Limb (tissue), 2 donors: Measurements from ENCODE around the gene KCNJ15.

Experiments
- DNase-seq, 2 donors: peaks; one replicate each; pipeline ENCODE4 v3.0.0-alpha.2; 2016; ENCODE audit errors: extremely low spot score in 2 of 2

KCNJ15 gene

DNA sequence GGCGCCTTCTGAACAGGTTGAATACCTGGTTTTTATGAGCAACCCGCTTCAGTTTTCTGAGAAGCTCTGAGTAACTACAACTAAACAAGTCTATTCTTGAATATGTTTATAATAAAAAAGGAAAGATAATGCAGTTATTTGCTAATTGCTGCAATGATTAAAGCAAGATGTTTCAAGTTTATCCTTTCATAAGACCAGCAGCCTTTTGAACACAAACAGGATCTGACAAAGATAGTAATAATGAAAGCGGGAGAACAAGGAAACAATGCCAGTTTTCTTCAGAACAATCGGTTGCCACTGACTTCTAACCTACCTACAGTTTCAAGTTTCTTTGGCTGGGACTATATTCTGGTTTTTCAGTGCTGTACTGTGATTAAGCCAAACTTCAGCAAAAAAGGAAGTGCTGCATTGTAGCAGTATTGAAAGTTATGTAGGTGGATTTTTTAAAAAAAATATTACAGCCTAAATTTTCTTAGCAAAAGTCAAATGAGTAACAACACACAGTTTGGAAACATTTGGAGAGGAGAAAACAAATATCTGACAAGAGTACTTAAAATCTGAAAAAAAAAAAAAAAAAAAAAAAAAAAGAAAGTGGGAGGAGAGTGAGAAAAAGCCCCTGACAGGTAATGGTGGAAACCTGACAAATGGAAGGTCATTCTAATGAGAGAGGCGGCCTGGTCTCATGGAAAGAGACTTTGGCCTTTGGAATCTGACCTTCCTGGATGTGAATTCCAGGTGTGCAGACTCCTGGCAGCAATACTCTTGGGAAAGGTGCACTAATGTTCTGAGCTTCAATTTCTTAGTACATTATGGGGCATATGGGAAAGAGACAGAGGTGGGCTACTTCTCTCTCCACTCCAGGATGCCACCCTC is 11.4 kb downstream of the KCNJ15 start:
- no peak for DNase-seq

DNA sequence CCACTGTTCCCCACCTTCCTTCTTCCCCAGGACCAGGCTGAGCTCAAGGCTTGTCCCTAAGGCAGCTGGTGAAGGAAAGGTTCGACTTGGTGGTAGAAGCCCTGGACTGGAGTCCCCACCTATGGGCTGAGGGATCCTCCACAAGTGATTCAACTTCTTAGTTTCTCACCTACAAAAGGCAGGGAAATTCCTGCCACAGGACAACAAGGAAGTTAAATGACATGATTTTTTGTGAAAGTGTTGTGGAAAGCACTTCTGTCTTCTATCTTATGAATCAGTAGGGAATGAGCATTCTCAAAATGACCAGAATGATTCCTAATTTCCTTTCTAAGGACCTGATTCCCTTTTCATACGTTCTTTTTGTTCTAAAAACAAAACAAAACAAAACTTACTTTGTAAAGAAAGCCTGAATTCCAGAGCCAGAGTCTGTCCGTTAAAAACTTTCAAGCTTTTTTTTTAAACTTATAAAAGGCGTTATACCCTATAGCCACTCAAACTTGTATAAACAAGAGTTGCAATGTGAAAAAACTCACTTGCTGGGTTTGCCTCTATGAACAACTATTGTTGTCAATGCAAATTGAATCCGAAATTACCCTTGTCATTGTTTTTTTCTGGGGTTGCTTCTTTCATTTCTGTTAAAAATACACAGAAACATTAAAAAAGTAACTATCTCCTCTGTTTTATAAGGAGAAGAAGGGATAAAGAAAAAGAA is 12.2 kb downstream of the KCNJ15 start:
- no peak for DNase-seq

DNA sequence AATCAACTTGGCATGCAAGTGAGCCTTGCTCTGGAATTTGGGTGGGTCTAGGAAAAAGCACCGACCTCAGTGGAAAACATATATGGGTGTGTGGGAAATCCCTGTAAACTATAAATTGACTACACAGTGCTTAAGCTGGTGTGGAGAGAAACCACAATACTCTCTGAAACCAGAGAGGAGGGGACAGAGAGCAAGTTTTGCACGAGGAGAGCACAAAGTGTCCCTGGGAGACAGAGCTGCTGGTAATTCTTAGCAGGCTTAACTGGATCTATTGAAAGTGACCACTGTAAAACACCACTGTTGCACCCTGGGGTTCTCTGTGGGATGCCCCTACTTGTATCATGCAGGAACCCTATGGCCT is 12.8 kb downstream of the KCNJ15 start:
- no peak for DNase-seq

DNA sequence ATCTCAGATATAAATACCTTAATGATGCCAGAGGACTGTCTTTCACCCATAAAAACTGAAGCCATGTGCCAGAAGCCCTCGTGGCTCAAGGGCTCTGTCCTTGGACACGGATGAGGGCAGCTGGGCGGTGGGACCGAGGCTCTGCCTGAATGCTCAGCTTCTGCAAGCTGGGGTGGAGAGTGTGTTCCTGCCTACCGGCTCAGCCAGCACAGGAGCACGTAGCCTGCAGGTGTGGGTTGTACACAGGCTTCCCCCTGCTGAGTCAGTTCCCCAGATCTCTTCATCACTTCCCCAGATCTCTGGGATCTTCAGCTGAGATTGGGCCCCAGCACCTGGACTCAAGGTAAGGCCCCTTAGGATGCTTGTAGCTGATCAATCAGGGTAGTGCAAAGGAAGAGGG is 15.4 kb downstream of the KCNJ15 start:
- DNase-seq = no peak

DNA sequence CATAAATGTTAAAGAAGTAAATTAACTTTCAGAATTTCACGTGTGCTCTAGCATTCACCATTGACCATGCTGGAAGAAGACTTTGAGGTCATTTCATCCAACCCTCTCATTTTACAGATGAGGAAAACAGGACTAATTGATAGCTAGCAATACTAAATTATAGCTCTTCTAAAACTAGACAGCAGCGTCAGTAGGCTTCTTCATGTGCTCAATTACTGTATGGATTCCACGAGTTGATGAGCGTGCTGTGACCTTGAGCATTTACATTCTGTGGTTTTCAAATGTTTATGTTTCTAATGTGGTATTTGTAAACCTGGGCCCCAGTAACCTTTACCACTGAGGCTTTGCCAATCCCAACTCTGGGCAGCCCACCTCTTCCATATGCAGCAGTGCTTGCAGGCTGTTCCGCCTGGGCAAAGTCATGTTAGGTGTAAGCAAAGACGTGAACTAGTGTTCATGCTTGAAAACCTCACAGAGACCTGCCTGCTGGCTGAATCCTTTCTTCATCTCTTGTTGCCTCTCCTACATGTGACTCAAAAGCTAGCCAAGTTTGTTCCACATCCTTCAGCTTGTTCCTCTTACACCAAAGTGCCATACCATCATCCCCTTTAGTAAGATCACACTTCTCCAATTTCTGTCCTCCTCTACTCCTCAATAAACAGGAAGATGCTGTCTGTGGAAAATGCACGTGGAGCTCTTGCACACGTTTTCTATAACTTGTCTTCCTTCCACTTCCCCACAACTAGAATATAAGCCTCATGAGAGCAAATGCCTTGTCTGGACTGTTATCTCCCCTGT is 17.2 kb downstream of the KCNJ15 start:
- no peak for DNase-seq

DNA sequence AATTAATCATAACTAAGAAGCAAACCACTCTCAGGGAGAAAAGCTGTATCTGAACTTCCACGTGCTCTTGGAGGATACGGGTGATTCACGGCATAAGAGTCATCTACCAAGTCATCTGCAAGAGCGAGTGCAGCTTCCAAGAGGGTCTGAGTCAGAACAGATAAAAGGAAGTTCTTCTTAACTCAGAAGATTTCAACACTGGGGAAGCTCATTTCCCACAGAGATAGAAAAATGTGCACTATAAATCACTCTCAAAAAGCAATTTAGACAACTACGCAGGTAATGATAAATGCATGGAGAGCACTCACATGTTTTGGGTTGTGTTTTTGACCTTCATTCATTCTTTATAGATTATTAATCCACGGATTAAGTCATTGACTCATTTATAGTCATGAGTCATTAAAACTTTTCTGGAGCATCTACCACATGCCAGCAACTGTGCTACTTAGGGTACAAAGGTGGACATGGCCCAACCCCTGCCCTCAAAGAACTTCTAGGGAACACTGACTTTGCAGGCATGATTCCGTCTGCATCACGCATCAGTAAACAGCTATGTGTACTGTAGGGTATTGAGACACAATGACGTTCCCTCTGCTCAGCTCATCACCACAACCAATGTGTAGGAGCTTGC is 20.8 kb downstream of the KCNJ15 start:
- DNase-seq = no peak

DNA sequence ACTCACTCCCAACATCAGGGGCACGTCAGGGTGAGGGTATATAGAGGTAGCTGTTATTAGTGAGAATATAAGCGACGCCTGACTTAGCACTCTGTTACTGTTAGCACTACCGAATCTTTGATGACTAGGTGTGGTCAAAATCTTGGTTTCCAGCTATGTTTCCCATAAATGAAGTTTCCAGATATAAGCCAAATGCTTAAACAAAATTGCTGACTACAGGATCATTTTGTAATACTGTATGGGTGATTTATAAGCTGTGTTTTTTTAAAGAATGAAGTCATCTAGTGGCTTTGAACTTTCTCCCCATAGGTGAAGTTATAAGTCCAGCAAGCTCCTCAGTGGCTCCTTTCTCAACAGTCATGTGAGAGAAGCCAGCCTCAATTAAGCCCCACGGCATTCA is 23.7 kb downstream of the KCNJ15 start:
- no peak for DNase-seq

DNA sequence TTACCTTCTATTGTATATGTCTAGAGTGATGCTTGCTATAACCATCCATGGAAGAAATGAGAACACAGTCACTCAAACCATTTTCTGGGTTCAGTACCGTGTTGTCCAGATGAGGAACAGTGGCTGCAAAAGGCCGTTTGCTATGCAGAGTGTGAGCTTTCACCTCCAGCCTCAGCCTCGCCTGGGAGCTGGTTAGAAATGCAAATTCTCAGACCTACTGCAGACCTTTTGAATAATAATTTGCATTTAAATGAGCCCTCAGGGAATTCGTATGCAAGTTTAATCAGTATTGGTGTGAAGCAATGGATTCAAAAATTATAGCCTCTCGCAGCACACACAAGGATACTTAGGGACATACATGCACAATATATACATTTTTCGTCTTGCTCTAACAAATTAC is 24.1 kb downstream of the KCNJ15 start:
- no peak for DNase-seq

DNA sequence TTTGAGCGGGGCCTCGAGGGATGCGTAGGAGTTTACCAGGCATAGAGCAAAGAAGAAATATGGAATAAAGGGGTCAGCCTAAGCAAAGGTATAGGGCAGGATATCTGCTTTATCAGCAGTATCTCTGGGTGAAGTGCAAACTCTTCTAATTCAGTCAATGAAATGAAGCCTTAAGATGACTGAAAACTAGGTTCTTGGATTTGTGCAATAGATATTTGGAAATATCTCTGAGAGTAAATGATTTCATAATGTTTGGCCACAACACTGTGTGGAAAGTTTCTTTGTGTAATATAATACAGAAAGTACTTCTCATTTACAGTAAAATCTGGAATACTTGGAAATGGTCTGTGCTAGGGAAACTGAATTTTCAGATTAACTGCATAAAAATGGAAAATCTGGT is 26.1 kb downstream of the KCNJ15 start:
- DNase-seq = no peak

DNA sequence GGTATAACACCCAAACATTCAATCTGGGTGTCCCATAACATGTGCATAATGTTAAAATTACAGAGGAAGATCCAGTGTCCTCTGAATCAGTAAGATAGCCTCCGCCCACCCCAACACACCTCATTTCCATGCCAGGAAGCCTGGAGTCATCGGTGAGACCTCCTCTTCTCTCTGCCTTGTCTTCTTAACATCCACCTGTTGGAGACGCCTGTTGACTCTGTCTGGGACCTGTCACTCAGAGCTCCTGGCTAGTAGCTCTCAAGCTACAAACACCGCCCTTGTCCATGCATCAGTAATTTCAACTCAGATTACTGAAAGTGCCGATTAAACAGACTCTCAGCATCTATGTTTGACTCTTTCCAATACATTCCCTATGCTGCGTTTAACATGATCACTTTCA is 27.4 kb downstream of the KCNJ15 start:
- no peak for DNase-seq

DNA sequence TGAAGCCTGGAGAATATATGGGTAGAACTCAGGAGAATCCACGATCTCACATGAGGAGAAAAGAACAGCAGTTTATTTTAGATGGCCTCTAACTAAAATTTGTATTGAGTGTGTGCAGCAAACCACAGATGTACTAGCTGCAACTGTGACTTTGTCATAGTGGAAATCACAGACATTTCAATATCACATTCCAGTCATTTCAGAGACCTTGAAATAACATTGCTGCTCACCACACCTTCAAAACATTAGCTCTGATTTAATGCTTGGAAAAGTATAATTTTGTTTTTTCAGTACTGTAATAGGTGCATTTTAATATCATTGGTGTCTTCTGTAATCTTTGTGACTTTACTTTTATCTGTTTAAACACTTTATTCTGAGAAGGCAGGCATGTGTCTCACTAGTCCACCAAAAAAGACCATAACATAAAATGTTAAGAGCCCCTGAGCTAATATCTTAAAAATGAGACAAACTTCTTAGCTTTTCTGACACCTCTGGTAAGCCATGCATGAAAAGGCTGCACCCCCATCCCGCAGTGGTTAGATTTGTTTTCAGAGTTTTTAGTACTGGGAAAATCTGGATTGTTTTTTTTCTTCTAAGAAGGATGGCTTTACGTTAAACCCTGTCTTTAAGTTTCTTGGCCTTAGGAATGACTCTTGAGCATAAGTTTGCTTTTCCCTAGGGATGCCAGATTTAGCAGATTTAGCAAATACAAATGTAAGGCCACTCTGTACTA is 30.1 kb downstream of the KCNJ15 start:
- DNase-seq = no peak

DNA sequence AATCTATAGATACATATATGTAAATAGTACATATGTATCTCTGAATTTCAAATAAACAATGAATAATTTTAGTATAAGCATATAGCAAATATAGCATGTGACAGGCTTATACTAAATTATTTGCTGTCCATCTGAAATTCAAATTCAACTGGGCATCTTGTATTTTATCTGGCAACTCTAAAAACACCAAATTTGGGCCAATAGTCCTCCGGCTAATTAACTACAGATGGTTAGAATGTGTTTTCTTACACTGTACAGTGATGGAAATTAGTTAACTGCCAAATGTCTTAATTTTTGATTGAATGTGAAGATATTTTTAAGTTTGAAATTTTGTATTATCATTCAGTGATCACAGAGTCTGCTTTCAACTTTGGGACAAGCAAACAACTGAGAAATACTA is 30.7 kb downstream of the KCNJ15 start:
- no peak for DNase-seq

DNA sequence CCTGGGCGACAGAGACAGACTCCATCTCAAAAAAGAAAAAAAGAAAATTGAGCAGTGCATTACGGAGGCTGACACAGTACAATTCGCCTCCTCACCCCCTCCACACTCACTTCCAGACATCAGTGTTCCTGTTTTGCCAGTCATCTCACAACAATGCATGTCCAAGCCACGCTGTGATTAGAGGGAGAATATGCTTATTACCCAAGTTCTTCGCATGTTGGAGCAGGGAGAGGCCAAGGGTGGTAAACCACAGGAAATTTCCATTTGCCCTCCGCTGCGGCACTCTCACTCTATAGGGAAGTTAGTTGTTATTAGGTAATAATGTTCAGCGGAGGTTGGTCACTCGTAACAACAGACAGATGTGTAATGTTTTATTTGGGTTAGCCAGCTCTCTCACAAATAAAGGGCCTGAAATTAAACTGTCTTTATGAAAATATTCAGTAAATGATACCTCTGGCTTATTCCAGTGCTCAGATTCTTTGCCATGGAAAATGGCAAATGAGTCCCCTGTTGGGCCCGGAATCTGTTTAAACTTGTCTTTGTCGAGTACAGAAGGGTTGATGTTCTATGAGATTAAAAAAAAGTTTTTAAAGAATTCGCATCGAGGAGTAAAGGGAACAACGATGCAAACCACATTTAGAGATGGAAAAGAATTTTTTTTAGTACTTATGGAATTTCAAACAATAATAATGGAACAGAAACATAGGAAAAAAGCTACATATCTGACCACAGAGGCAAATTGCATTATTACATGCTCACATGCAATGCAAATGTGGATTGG is 33.1 kb downstream of the KCNJ15 start:
- DNase-seq = no peak

DNA sequence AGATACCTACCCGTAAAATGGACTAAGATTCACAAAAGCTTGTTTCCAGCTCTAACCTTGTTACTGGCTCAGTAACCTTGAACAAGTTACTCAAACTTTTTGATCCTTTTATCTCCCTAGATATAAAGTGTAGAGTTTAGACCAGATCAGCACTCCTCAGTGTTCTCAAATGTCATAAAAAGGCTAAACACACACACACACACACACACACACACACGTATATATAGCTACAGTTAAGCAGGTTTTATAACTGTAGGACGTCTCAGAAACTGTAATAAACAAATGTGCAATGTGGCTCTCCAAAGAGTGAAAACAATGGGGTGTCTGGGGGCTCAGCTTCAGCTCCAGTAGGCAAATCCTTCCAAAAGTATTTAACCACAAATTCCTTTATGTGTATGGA is 34.0 kb downstream of the KCNJ15 start:
- no peak for DNase-seq

DNA sequence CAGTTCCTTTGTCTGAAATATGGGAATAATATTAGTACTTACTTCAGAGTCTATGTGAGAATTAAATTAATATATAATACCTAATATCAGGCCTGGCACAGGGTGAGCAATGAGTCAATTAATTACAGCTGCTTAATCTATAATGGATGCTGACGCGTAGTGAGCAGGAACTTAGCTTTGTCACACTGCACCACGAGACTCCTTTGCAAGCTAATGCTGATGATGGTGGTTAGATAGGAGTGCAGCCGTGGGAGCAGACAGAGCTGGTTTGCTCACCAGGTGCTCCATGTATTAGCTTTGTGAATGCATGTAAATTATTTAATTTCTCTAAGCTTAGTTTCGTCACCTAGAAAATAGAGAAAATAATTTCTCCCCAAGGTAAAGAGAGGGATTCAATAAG is 35.1 kb downstream of the KCNJ15 start:
- DNase-seq = no peak

DNA sequence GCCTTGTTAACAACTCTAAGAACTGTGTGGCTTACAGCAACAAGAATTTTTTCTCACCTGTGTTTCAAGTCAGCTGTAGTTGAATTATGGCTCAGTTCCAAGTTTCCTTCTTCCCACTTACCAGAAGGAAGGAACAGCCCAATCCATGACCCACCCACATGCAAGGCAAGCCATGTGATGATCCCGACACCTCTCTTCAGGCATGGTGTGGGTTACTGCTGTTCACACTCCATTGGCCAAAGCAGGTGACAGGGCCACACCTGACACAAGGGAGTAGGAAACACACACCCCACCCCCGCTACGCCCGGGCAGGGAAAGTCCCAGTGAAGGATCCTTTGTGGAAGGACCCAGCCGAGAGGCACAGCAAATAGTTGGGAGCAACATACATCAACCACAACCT is 36.3 kb downstream of the KCNJ15 start:
- DNase-seq = no peak

DNA sequence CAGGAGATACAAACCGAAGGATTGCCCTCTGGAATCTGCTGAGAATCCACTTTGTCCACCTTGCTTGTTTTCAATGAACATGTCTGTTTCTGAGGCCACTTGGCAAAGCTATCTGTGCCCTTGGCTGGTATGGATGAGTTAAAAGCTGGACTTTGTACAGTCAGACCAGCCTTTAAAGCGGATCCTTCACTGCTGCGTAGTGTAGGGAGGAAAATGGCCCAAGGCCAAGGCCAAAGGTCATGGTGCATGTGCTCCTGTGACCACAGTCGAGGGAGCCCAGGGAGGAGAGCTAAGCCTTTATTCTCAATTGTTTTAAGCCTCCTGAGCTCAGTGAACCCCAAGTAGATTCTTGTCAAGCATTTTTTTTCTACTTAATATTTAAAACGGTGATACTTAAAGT is 37.0 kb downstream of the KCNJ15 start:
- no peak for DNase-seq

DNA sequence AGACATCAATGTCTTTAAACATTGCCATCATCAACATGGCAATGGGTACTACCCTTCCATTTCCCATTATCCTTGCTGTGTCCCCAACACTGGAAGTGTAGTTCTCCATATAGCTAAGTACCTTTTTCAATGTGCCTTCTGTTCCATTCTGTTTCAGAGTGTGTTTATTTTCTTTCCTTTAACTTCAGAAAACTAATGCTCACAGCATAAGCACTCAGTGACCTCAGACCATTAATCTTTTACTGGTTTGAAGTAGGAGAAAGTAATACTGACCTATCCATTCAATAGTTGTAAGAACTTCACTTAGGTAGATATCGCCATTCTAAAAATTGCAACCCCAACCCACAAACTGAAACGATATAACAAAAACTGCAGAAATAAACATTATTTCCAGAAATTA is 37.8 kb downstream of the KCNJ15 start:
- DNase-seq = no peak

DNA sequence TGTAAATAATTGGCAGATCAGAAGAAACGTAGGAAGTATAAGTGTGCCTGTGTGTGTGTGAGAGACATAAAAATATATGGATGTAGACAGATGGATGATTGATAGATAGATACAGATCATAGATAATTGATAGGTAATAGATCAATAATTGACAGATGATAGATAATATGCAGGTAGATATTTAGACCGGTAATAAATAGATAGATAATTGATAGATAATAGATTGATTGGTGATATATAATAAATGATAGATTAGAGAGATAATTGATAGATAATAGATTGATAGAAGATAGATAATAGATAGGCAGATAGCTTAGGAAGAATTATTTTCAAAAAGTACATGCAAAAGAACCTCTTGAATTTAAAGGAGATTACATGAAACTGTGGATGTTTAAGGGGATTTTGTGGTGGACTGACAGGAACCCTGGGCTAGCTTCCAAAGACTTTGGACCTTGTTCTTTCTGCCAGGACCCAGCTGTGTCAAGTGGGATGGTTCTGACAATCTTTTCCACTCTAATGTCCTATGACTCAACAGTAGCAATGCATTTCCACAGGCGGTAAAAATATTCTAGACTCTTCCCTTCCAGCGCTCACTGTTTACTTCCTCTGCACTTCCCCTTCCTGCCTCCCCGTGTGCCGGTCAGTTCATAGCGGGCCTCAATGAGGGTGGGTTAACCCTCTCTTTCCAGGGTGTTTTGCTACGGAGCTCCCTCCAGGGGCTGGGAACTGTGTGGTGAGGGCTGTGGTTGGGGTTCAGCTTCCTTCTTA is 39.4 kb downstream of the KCNJ15 start:
- DNase-seq = no peak

DNA sequence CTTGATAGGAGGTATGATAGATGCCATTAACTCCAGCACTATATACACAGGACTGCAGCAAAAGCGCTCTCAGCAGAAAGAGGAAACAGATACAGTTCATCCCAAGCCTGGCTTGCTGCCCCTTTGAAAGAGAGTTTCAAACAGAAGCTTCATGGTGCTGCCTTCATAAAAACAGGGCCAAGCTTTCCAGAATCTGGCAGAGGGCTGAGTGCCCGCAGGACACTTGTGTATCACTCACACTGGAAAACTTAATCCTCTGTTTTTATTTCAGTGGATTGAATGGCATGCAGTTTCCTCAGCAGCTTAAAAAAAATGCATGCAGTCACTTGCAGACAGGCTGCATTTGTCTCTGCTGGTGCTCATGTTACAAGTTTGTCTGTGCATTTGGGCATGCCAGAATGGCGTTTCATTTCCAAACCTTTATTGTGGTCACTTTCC is 40.4 kb downstream of the KCNJ15 start:
- peak; percentile 43 to 56 for DNase-seq
